ENCODE data around the gene APCDD1L.

DNA sequence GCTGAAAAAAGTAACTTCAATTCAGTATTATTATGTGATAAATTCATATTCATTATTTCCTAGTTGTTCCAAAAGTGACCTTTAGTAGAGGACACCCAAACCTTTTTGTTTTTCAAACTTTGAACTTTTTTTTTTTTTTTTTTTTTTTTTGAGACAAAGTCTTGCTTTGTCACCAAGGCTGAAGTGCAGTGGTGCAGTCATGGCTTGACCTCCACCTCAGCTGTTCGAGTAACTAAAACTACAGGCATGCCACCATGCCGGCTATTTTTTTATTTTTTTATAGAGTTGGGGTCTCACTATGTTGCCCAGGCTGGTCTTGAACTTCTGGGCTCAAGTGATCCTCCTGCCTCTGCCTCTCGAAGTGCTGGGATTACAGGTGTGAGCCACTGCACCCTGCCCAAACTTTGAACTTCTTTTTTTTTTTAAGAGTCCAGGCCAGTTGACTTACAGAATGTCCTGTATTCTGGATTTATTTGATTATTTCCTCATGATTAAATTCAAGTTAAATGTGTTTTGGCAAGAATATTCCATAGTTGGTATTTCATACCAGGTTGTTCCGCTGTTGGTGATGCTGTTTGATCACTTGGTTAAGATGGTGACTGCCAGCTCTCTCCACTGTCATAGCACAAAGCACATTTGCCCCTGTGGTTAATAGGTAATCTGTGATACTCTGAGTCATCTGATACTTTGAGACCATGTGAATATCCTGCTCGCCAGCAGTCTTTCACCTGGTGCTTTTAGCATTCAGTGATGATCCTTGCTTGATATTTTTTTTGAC is 78.1 kb downstream of the APCDD1L start:
- TF ChIP-seq EZH2 (IDR thresholded peaks at IDR 0.05; ENCODE audit: borderline replicate concordance) (no peak), EZH2phosphoT487 (IDR thresholded peaks at IDR 0.05; ENCODE audit: low read depth, severe bottlenecking, unreplicated experiment) (no peak)
- TF ChIP-seq, protein P1, sequence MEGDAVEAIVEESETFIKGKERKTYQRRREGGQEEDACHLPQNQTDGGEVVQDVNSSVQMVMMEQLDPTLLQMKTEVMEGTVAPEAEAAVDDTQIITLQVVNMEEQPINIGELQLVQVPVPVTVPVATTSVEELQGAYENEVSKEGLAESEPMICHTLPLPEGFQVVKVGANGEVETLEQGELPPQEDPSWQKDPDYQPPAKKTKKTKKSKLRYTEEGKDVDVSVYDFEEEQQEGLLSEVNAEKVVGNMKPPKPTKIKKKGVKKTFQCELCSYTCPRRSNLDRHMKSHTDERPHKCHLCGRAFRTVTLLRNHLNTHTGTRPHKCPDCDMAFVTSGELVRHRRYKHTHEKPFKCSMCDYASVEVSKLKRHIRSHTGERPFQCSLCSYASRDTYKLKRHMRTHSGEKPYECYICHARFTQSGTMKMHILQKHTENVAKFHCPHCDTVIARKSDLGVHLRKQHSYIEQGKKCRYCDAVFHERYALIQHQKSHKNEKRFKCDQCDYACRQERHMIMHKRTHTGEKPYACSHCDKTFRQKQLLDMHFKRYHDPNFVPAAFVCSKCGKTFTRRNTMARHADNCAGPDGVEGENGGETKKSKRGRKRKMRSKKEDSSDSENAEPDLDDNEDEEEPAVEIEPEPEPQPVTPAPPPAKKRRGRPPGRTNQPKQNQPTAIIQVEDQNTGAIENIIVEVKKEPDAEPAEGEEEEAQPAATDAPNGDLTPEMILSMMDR (IDR thresholded peaks at IDR 0.05; ENCODE audit: poor library complexity) = no peak
